Gastrocnemius medialis (tissue), 4 donors: ENCODE data around the gene INPP5A.

Experiments used
- POLR2A ChIP-seq, 2 donors: fragments of 450-650 bp; IDR thresholded peaks; one replicate each; pipeline ENCODE4 v1.6.1; 2017; ENCODE audit warnings: antibody characterized with exemption in 2 of 2, mild to moderate bottlenecking in 2 of 2, moderate library complexity in 2 of 2
- TF ChIP-seq, protein P1 (sequence below), 5 experiments: fragments of 450-650 bp in 3 of 5; fragments of 200-600 bp in 2 of 5; sonication (generic) in 2 of 5; IDR thresholded peaks in 4 of 5; conservative IDR thresholded peaks in 1 of 5; 1 replicate in 4 of 5; 2 replicates in 1 of 5; pipeline ENCODE4 v1.5.1; 2016 to 2019; ENCODE audit warnings: antibody characterized with exemption in 5 of 5, mild to moderate bottlenecking in 3 of 5, moderate library complexity in 3 of 5

DNA sequence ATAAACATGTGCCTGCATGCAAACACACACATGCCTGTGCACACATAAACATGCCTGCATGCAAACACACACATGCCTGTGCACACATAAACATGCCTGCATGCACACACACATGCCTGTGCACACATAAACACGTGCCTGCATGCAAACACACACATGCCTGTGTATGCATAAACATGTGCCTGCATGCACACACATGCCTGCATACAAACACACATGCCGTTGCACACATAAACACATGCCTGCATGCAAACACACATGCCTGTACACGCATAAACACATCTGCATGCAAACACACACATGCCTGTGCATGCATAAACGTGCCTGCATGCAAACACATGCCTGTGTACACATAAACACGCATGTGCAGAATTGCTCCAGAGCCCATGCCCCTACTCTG, 226.0 kb downstream of the INPP5A start:
- TF ChIP-seq, protein P1, sequence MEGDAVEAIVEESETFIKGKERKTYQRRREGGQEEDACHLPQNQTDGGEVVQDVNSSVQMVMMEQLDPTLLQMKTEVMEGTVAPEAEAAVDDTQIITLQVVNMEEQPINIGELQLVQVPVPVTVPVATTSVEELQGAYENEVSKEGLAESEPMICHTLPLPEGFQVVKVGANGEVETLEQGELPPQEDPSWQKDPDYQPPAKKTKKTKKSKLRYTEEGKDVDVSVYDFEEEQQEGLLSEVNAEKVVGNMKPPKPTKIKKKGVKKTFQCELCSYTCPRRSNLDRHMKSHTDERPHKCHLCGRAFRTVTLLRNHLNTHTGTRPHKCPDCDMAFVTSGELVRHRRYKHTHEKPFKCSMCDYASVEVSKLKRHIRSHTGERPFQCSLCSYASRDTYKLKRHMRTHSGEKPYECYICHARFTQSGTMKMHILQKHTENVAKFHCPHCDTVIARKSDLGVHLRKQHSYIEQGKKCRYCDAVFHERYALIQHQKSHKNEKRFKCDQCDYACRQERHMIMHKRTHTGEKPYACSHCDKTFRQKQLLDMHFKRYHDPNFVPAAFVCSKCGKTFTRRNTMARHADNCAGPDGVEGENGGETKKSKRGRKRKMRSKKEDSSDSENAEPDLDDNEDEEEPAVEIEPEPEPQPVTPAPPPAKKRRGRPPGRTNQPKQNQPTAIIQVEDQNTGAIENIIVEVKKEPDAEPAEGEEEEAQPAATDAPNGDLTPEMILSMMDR (IDR thresholded peaks at IDR 0.05 in 4 of 5, conservative IDR thresholded peaks at IDR 0.05 in 1 of 5): no peak
- TF ChIP-seq POLR2A (IDR thresholded peaks at IDR 0.05): no peak
